Right cardiac atrium (tissue), 5 donors: Measurements from ENCODE around the gene NFE2L1. TPM values are rescaled to one million over a fixed set of nuclear protein-coding genes. Genes with fewer than 3 reads are reported as not detected.

Experiments used
- microRNA-seq, 2 donors: library from miRNA; unstranded; fragments of <30 nt; microRNA quantifications; one replicate each; pipeline ENCODE4 v1.2.0, GENCODE V29; 2020 to 2021
- polyA plus RNA-seq: library from polyadenylated mRNA; stranded (reverse); fragments of 200-250 nt; gene quantifications from one replicate; pipeline ENCODE4 v1.2.3, GENCODE V29; 2013
- total RNA-seq, 4 donors: library from RNA; stranded (reverse); fragmentation: NEBNext Ultra II Directional; extraction: Animal tissue kit (Norgen Biotek cat#: 25700); gene quantifications; one replicate each; pipeline ENCODE4 v1.2.1, GENCODE V29; 2021
- donor health status: healthy with polysubstance abuse.
- donor health status: DM: no; HTN: yes; CAD: no.
- donor health status: DM: no; HTN: no; CAD: no.
- donor health status: DM: no; HTN: yes; CAD: no; lungs with severe emphysema.
- donor health status: DM: yes; HTN: yes; CAD: no.

NFE2L1 gene
- total and polyA plus RNA-seq, 5 donors = 603 to 811 (median 768) TPM

Small RNAs within 50 kb of the gene (microRNA-seq; reads per million reads assigned to microRNA genes)
- 1,060 to 3,165 reads per million in 2 donors for gene MIR152

Other genes with a start within 250 kb of the NFE2L1 start
- 10 to 100 TPM in 1 of 4 donors, 1 to 10 TPM in 3; 6.4 to 11.1 (median 8.5) TPM for gene OSBPL7, start 226.6 kb upstream of the NFE2L1 start, total RNA-seq
- gene OSBPL7, start 226.6 kb upstream of the NFE2L1 start, polyA plus RNA-seq = 5.3 TPM
- 10 to 100 TPM; 37.7 to 52.3 (median 46.6) TPM for gene MRPL10, start 216.8 kb upstream of the NFE2L1 start, total RNA-seq
- gene MRPL10, start 216.8 kb upstream of the NFE2L1 start, polyA plus RNA-seq = 48.0 TPM
- gene LRRC46, start 216.7 kb upstream of the NFE2L1 start, total RNA-seq = under 1 TPM in 3 of 4 donors, not detected in 1; 0.38 to 0.48 (median 0.43) TPM
- 0.29 TPM for gene LRRC46, start 216.7 kb upstream of the NFE2L1 start, polyA plus RNA-seq
- 10 to 100 TPM; 36.6 to 51.8 (median 40.9) TPM for gene SCRN2, start 207.1 kb upstream of the NFE2L1 start, total RNA-seq
- gene SCRN2, start 207.1 kb upstream of the NFE2L1 start, polyA plus RNA-seq = 62.3 TPM
- gene SP6, start 197.2 kb upstream of the NFE2L1 start, total RNA-seq = 1 to 10 TPM in 1 of 4 donors, under 1 TPM in 3; 0.29 to 3.6 (median 0.41) TPM
- gene SP6, start 197.2 kb upstream of the NFE2L1 start, polyA plus RNA-seq = 0.34 TPM
- gene SP2, start 152.1 kb upstream of the NFE2L1 start, total RNA-seq = 10 to 100 TPM; 15.8 to 20.6 (median 17.9) TPM
- 11.4 TPM for gene SP2, start 152.1 kb upstream of the NFE2L1 start, polyA plus RNA-seq
- 10 to 100 TPM; 23.9 to 29.9 (median 26.0) TPM for gene PNPO, start 106.8 kb upstream of the NFE2L1 start, total RNA-seq
- 16.1 TPM for gene PNPO, start 106.8 kb upstream of the NFE2L1 start, polyA plus RNA-seq
- not detected for gene PRR15L, start 90.5 kb upstream of the NFE2L1 start, total RNA-seq
- not detected for gene PRR15L, start 90.5 kb upstream of the NFE2L1 start, polyA plus RNA-seq
- gene CDK5RAP3, start 77.2 kb upstream of the NFE2L1 start, total RNA-seq = 10 to 100 TPM; 56.8 to 66.8 (median 64.9) TPM
- 54.3 TPM for gene CDK5RAP3, start 77.2 kb upstream of the NFE2L1 start, polyA plus RNA-seq
- 10 to 100 TPM; 51.8 to 74.8 (median 68.4) TPM for gene COPZ2, start 10.6 kb upstream of the NFE2L1 start, total RNA-seq
- 55.4 TPM for gene COPZ2, start 10.6 kb upstream of the NFE2L1 start, polyA plus RNA-seq
- gene CBX1, start 53.1 kb downstream of the NFE2L1 start, total RNA-seq = 10 to 100 TPM; 29.2 to 37.9 (median 34.5) TPM
- 31.1 TPM for gene CBX1, start 53.1 kb downstream of the NFE2L1 start, polyA plus RNA-seq
- 10 to 100 TPM; 10.4 to 16.6 (median 13.2) TPM for gene SNX11, start 59.4 kb downstream of the NFE2L1 start, total RNA-seq
- 7.5 TPM for gene SNX11, start 59.4 kb downstream of the NFE2L1 start, polyA plus RNA-seq